Measurements from ENCODE around the gene BCL2L11.

Gene BCL2L11

DNA sequence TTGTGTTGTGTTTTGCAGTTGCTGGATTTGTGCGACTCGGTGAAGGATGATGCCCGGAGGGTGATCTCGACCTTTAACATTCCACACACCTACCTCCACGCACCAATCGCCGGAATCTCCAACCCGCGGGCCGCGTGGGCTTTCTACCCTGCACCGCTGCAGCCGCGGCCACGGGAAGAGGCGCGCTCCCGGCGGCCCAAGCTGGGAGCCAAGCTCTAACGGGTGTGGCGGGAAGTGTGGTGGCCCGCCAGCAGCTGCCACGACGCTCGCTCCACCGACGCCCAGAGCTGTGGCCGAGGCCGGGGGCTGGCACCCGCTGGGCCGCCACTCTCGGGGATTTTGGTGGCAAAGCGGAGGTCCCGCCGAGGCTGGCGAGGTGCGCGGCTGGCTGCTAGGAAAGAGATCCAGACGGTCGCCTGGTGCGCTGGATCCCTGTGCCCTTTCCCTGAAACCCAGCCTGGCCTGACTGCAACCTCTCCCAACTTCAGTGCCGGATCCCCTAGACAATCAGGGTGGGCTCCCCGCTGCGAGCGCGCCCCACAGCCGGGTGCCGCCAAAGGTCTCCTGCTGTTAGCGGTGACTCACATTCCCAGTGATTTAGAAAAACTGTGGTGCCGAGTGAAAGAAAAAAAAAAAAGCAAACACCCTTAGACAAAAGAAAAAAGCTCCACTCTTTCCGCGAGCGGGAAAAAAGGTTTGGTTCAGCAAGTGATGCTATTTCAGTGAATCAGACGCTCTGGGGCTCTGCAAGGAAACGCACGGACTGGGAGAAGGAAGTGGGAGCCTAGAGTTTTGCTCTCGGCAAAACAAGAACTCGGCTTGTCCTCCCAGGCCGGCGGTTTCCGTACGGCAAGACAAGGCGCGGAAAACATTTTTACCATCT lies 2.9 kb upstream of the BCL2L11 start:
- DNase-seq (ENCODE audit: low read depth) = peak; percentile 78

DNA sequence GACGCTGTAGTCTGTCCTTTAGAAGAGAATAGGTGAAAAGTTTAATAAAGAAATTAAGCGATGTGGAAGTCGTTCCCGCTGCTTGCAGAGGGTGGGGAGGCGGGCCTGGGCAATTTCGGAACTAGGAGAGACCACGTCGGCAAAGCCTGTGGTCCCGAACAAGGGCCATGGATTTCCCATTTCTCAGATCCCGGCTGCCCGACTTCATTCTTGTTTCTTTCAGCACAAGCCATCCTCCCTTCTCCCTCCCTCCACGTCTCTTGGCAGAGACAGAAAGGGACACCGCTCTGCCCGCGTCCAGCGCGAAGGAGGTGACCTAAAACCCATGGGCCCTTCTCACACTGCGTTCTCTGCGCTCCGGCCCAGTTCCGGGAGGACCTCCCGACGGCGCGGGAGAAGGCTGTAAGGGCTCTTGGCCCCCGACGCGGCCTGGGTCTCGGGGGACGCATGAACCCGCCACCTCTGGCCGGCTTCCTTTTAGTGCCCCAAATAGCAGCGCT lies 2.2 kb upstream of the BCL2L11 start:
- DNase-seq (ENCODE audit: low read depth) = no peak

DNA sequence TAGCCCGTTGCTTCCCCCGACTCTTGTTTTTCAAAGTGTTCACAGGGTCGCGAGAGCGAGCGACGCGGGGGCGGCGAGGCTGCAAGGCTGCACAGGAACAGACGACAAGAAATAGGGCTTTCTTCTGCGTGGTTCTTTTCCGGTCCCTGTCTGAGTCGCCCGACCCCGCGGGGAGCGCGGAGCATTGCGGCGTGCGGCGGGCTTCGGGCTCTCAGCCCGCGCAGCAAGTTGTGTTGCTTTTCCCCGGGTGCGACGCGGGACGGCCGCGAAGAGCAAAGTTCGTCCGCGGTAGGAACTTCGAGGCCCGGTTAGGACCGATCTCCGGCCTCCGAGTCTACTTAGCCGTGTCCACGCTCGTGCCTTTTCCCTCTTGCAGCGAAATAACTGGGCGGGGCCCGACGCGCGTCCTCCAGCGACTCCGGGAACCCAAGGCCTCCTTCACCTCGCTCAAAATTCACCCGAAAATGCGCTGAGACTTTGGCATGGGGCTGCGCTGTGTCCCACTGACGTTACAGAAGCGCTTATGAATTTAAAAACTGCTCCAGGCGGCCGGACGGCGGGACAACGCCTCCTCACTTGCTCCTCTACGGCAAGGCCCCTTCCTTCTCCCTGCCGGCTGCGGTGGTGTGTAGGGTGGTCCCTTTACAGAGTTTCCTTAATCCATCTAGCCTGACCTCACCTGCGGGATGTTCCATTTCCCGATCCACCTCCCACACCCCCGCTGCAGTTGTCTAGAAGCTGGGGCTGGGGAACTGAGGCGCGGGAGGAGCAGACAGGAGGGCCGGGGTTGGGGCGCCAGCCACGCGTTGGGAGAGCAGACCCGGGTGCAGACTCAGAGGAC lies 1.5 kb upstream of the BCL2L11 start:
- no peak for DNase-seq (ENCODE audit: low read depth)

DNA sequence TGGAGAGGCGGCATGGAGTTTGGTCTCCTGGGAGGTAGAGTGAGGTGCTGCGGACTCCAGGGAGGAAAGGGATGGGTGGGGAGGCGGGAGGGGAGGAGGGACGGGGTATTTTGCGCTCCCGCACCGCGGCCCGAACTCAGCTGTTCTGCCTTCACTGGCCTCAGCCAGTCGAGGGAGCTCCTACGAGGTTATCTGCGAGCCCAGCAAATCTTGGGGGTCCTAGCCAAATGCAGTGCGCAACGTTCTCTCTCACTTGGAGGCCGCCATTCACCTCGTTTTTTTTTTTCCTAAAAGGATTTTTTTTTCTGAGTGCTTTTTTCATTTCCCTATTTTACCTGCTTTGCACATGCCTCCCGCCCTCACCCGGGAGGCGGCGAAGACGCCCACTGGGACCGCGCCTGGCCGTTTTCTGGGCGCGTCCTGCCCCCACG lies 877 bp upstream of the BCL2L11 start:
- no peak for DNase-seq (ENCODE audit: low read depth)

DNA sequence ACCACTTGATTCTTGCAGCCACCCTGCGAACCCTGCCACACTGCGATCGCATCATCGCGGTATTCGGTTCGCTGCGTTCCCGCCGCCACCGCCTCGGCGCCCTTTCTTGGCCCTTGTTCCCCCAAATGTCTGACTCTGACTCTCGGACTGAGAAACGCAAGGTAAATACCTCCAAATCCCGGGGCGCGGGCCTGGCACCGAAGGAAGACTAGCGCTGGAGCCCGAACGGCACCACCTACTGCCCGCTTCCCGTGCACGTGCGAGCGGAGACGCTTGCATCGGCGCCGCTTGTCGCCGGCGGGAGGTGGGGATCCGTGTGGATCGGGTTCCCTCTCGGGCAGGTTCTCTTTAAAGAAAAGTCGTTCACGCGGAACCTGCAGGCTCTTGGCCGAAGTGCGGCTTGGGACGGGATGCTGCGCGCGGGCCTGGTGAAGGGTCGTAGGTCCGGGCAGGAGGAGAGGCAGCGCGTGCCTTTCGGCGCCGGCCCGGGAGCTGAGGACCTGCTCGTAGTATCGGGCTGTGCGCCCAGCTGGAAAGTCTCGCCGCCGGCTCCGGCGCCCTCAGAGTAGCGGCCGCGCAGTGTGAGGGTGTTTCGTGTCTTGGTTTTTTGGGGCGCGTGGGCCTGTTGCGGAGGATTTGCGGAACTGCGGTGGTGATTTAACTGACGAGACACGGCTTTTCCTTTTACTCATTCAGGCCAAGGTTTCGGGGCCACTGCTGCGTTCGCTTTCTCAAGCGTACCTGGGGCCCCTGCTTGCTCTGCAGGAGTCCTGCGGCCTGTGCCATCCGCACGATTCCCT lies 514 bp downstream of the BCL2L11 start:
- peak; percentile 62 for DNase-seq (ENCODE audit: low read depth)

DNA sequence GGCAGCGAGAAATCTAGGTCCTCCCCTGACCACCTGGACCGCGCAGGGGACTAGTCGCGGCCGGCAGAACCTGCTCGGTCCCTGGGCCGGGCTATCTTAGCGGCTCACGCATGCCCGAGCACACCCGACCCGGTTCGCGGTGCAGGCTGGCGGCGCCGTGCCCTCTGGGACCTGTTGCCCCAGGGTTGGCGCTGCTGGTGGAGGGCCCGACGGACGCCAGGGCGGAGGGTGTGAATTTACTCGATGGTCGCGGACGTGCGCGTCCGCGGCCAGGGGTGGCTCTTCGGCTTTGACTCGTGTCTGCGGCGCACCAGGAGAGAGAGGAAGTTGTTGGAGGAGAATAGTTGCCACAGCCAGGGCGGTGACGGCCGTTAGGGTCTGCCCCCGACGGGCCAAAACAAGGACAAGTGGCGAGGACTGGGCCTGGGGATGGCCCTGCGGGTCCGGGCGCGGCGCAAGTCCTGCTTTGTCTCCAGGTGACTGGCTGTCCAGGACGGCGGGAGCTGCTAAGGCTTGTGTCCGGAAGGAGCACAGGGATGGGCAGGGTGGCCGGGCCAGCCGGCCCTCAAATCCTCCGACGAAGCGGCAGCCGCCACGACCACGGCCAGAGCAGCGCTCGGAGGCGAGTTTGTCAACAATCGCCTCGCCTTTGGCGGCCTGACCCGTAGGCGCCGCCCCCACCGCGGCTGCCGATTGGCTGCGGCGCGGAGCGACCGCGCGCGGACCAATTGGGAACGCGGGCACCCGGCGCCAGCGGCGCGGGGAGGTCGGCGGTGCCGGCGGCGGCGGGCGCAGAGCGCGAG lies 1.3 kb downstream of the BCL2L11 start:
- DNase-seq (ENCODE audit: low read depth) = peak; percentile 90

DNA sequence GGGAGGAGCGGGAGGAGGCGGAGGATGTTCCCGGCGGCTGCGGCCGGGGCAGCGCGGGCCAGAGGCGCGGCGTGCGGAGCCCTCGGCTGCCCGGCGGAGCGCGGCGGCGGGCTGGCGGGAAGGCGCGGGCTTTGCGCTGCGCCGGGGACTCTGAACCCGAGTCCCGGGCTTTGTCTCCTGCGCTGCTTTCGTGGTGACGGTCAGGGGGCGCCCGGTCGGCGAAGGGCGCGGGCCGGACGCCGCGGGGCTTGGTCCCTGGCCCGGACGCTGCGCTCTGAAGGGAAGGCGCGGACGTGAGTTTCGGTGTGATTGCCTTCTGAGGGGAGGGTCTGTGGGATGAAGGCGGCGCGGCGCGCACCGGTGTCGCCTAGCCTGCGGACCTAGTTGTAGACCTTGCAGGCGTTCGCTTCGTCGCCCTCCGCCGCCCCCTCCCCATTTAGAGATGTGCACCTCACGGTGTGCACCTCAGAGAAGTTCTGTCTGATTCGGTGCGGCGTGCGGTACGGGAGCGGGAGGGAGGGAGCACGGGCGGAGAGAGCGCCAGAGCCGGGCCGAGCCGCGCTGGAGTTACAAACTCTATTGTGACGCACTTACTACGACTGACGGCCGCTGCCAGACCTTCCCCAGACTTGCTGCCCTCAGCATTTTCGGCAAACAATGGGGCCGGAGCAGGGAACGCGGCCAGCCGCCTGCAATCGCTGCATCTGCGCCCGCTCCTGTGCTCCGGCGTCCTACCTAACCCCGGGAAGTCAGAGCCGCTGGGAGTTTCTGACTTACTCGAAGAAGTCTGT lies 2.1 kb downstream of the BCL2L11 start:
- peak; percentile 87 for DNase-seq (ENCODE audit: low read depth)

DNA sequence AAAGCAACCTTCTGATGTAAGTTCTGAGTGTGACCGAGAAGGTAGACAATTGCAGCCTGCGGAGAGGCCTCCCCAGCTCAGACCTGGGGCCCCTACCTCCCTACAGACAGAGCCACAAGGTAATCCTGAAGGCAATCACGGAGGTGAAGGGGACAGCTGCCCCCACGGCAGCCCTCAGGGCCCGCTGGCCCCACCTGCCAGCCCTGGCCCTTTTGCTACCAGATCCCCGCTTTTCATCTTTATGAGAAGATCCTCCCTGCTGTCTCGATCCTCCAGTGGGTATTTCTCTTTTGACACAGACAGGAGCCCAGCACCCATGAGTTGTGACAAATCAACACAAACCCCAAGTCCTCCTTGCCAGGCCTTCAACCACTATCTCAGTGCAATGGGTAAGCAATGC lies 3.0 kb downstream of the BCL2L11 start:
- no peak for DNase-seq (ENCODE audit: low read depth)

DNA sequence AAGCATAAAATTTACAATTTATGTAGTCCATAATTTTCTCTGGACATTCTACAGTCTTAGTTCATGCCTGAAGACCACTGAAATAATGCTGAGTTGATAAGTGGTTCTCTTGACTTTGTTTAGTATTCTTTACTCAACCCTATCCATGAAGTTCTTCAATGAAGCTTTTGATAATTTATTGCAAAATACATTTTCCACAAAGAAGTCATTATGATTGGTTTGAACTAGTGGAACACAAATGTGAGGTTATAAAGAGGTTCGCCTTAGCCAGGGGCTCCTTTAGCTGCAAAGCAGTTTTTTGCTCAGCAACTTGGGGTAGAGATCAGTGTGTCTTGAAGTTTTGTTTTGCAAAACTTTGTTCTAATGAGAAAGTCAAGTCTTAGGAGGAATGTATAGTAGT lies 5.9 kb downstream of the BCL2L11 start:
- DNase-seq (ENCODE audit: low read depth) = no peak

DNA sequence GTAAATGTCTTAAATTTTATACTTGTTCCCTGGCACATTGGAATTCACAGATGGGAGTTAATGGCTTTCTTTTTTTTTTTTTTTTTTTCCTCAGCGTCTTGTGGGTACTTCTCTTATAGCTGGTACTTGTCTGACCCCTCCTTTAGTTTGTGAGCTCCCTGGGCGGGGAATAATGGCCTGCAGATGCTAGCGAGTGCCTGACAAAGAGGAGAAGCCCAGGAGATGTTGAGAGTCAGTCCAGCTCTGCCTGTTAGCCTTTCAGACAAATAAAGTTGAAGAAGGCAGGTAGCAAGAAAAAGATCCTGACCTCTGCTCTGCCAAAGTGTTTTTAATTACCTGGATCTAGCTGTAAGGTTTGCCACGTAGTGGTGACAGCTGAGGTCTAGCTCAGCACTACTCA lies 6.6 kb downstream of the BCL2L11 start:
- DNase-seq (ENCODE audit: low read depth) = no peak

DNA sequence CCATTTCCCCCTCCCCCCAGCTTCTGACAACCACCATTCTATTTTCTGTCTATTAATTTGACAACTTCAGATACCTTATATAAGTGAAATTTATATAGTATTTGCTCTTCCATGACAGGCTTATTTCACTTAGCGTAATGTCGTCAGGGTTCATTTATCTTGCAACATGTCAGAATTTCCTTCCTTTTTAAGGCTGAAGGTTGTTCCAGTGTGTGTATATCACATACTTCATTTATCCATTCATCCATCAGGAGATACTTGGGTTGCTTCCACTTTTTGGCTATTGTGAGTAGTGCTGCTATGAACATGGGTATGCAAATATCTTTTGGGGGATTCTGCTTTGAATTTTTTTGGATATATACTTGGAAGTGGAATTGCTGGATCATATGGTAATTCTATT lies 7.4 kb downstream of the BCL2L11 start:
- no peak for DNase-seq (ENCODE audit: low read depth)

DNA sequence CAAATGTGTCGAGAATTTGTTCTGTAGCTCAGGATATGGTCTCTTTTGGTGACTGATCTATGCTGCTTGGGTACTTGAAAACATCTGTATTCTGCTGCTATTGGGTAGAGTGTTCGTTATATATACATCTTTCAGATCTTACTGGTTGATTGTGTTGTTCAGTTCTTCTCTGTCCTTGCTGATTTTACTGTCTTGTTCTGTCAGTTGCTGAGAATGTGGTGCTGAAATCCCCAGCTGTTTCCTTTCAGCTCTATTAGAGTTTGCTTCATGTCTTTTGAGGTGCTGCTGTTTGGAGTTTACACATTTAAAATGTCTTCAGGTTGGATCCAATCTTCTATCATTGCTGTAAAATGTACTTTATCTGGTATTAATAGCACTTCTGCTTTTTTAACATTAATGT lies 12.9 kb downstream of the BCL2L11 start:
- no peak for DNase-seq (ENCODE audit: low read depth)

DNA sequence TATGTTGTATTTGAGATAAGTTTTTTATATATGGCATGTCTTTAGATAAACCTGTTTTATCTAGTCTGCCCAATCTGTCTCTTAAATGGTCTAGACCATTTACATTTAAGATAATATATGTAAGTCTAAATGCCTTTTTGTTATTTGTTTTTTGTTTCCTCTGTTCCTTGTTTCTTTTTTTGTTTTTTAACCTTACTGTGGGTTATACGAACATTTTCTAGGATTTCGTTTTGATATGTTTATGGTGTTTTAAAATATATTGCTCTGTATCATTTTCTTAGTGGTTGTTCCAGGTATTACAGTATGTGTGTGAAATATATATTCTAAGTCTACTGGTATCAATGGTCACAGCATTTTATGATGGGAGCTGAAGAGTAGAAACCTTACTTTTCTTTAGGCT lies 13.3 kb downstream of the BCL2L11 start:
- DNase-seq (ENCODE audit: low read depth) = no peak

DNA sequence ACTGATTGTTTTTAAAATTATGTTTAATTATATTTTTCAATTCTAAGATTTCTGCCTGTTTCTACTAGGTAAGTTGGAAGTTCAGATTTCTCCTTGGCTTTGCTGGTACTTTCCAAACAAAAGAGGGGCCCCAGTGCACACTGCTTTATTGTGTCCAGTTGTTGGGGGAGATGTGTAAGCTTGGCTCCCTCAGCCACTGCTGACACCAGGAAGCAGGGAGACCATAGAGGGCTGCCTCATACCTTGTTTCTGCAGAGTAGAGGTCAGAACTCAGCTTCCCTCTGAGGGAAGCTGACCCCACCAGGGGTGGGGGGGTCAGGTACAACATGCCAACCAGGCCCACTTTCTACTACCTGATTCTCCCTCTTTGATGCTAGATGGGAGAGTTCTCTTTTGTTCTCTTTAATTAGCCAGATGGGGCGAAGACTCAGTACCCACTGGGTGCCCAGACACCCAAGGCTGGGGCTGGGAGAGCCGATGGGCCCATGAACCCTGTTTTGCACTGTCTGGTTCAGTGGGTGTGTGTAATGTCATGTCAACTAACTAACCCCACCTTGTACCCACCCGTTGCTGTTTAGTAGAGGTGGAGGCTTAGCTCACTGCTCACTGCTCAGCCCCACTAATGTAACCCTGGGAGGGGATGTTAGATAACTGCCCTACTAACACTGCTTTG lies 14.7 kb downstream of the BCL2L11 start:
- no peak for DNase-seq (ENCODE audit: low read depth)

DNA sequence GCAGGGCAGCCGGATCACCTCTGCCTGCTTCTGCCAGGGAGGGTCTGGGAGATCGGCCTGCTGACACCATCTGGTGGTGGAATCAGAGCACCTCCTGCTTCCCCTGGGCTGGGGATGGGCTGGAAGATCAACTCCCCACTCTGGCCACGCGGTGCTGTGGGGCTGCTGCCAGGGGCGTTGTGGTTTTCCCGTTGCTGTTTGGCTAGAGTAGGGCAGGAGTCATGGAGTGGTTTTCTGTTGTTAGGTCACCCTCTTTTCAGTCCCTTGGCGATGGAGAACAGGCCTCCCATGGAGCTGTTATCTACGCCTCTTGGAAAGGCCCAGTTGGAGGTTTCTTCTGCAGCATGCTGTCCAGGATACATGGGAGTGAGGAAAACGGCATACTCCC lies 15.2 kb downstream of the BCL2L11 start:
- DNase-seq (ENCODE audit: low read depth) = peak; percentile 13

DNA sequence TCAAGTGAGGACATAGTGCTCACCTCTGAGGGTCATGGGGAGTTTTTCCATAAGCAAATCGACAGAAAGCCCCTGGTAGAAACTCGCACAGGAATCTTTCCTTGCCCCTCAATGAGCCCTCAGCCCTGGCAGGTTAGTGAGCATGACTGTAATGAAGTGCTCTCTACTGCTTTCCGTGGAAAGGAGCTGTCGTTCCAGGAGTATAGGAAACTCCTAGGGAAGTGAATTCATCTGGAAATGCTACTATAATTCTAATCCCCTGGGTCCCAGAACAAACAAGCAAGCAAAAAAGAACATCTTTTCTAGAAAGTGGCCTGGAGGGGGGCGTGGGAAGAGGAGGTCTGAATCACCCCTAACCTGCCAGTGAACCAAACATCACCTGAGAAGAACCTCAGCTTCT lies 18.1 kb downstream of the BCL2L11 start:
- DNase-seq (ENCODE audit: low read depth) = no peak

DNA sequence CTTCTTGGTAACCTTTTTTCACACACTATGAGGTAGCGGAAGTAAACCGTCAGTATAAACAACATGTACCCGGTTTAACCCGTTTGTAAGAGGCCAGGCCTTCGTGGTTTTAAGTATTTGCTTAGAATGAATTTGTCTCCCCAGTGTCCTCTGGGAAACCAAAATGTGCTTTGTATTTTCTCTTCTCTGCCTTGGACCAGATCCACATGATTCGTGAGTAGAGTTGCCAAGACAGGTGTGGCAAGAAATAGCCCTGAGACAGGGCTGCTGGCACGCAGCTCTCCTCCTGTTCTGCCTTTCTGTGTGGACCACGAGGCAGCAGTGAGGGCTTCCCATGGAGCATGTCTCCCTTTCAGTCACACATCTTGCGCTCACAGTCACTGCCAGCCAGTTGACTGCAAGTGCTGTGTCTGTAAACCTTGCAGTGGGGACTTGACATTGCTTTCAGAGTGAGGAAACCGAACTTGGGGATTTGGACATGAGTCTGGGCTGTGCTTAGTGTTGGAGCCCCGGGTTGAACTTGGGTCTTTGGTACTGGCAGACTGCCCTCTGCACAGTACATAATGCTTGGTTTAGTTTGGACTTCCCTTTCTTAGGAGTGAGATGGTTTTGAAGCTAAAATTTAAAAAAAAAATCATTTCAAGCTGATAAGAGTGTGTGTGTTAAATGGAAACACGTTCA lies 19.1 kb downstream of the BCL2L11 start:
- DNase-seq (ENCODE audit: low read depth) = no peak

DNA sequence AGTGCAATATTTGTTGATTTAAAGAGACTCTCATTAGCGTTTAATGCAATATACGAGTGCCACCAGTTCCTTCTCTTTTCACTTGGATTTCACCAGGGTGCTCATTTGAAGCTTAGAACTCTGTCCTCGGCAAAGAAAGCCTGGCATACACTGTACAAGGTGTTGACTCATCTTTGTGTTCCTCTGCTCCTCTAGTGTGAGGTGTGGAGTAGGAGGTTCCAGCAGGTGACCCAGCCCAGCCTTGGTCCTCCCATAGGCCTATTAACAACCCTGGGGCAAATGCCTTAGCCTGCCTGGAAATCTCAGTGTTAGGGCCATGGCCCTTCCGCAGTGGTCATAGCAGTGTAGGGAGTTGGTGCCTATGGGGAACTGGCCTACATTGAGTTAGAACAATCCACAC lies 20.1 kb downstream of the BCL2L11 start:
- no peak for DNase-seq (ENCODE audit: low read depth)

DNA sequence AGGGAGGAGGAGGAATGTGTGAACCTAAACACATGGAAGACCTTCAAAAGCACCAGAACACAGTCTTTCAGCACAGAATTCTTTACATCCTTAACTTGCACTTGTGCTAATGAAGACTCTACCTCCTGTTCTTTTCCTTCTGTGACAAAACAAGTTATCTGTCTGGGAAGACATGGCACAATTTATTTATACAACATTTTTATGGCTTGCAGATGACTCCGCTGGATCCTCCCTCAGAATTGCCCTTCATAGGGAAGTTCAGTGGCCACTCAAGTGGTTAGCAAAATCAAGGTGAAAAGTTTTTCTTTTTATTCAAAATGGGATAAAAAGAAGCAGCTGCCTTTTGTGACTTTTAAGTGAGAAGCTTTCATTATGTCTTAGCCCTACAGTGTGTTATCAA lies 21.4 kb downstream of the BCL2L11 start:
- no peak for DNase-seq (ENCODE audit: low read depth)

Measured in ELR (cell line).